Suprapubic skin (tissue), 4 donors: ENCODE measurements around the gene ESRRG. TPM values are rescaled to one million over a fixed set of nuclear protein-coding genes. Genes with fewer than 3 reads are reported as not detected.

ENCODE experiments used
- DNase-seq, 2 donors: peaks; one replicate each; pipeline ENCODE4 v3.0.0-alpha.2; 2019; ENCODE audit warnings: low spot score in 2 of 2
- H3K27ac ChIP-seq: fragments of 200-600 bp; sonication (generic); one replicate; pipeline ENCODE4 v1.5.1; 2019
- H3K27me3 ChIP-seq: fragments of 200-600 bp; sonication (generic); one replicate; pipeline ENCODE4 v1.5.1; 2019
- H3K36me3 ChIP-seq: fragments of 200-600 bp; sonication (generic); one replicate; pipeline ENCODE4 v1.5.1; 2019
- H3K4me1 ChIP-seq: fragments of 200-600 bp; sonication (generic); one replicate; pipeline ENCODE4 v1.5.1; 2019
- H3K4me3 ChIP-seq: fragments of 200-600 bp; sonication (generic); one replicate; pipeline ENCODE4 v1.5.1; 2019; ENCODE audit warnings: mild to moderate bottlenecking
- H3K9me3 ChIP-seq: fragments of 200-600 bp; sonication (generic); one replicate; pipeline ENCODE4 v1.5.1; 2019
- CTCF ChIP-seq, 2 donors: fragments of 200-600 bp in 1 of 2; fragments of 450-650 bp in 1 of 2; sonication (generic) in 1 of 2; IDR thresholded peaks; one replicate each; pipeline ENCODE4 v1.5.1; 2016 to 2019; ENCODE audit warnings: antibody characterized with exemption in 2 of 2, mild to moderate bottlenecking in 1 of 2, moderate library complexity in 1 of 2
- EP300 ChIP-seq: sonication (generic); formaldehyde crosslinking; IDR thresholded peaks from one replicate; pipeline ENCODE4 v1.6.1; 2017; ENCODE audit warnings: antibody characterized with exemption
- POLR2A ChIP-seq, 2 donors: fragments of 450-650 bp; IDR thresholded peaks; one replicate each; pipeline ENCODE4 v1.6.1; 2017; ENCODE audit warnings: antibody characterized with exemption in 2 of 2, mild to moderate bottlenecking in 2 of 2, moderate library complexity in 2 of 2
- POLR2AphosphoS5 ChIP-seq, 3 donors: sonication (generic); formaldehyde crosslinking; IDR thresholded peaks; one replicate each; pipeline ENCODE4 v1.6.1; 2017; ENCODE audit warnings: antibody characterized with exemption in 3 of 3
- WGBS: methylation state at CpG from one replicate; pipeline ENCODE4 v1.1.5; 2018; 5-methylcytosine and 5-hydroxymethylcytosine counted together
- total RNA-seq, 4 donors: library from RNA; depleted of rRNA; stranded (reverse); fragments of >200 nt; gene quantifications; one replicate each; pipeline ENCODE4 v1.1.0, GENCODE V29; 2016

The ESRRG gene
- total RNA-seq, 4 donors from 2014 or later, result 2.8 to 10.1 (median 4.6) TPM

GRCh38 chr1:216740331-216740730, 17.1 kb upstream of the ESRRG start:
- no peak for DNase-seq
- Histone ChIP-seq H3K27ac (no peak overlapping the region), H3K9me3 (no peaks in the 10 kb centered on the region), H3K4me1 (no peaks in the 10 kb centered on the region), H3K4me3 (no peak overlapping the region), H3K27me3 (no peaks in the 10 kb centered on the region), H3K36me3 (no peaks in the 10 kb centered on the region)
- no peak for TF ChIP-seq POLR2AphosphoS5 (IDR thresholded peaks at IDR 0.05)
- no peak for TF ChIP-seq EP300
- TF ChIP-seq POLR2A (IDR thresholded peaks at IDR 0.05), result no peak
- no peak for TF ChIP-seq CTCF (IDR thresholded peaks at IDR 0.05)
- 40% methylated on average over 2 of the region's 2 CpGs for WGBS

- H3K27me3 ChIP-seq, result no peaks in the 10 kb centered on the region
- H3K9me3 ChIP-seq, result no peaks in the 10 kb centered on the region
- no peaks in the 10 kb centered on the region for H3K4me1 ChIP-seq
- no peaks in the 10 kb centered on the region for H3K36me3 ChIP-seq
- H3K27ac ChIP-seq, result no peak overlapping the region
- TF ChIP-seq POLR2A (IDR thresholded peaks at IDR 0.05) (no peak), POLR2AphosphoS5 (IDR thresholded peaks at IDR 0.05) (no peak), EP300 (no peak), CTCF (IDR thresholded peaks at IDR 0.05) (no peak)
- WGBS, result 49% methylated on average over 5 of the region's 5 CpGs
- no peak for DNase-seq
- H3K4me3 ChIP-seq, result no peak overlapping the region
These were observed 16.6 kb upstream of the ESRRG start for GRCh38 chr1:216739793-216740192.

GRCh38 chr1:216732121-216732520, 8.9 kb upstream of the ESRRG start:
- H3K36me3 ChIP-seq, result no peaks in the 10 kb centered on the region
- no peak overlapping the region for H3K27ac ChIP-seq
- no peaks in the 10 kb centered on the region for H3K4me1 ChIP-seq
- H3K27me3 ChIP-seq, result peaks cover 4% of the 10 kb centered on the region
- H3K9me3 ChIP-seq, result no peaks in the 10 kb centered on the region
- no peak overlapping the region for H3K4me3 ChIP-seq
- no peak for DNase-seq
- 84% methylated on average over 4 of the region's 4 CpGs for WGBS
- TF ChIP-seq EP300 (no peak), CTCF (IDR thresholded peaks at IDR 0.05) (no peak), POLR2A (IDR thresholded peaks at IDR 0.05) (no peak), POLR2AphosphoS5 (IDR thresholded peaks at IDR 0.05) (no peak)

GRCh38 chr1:216731562-216731961, 8.3 kb upstream of the ESRRG start:
- DNase-seq, result no peak
- Histone ChIP-seq H3K4me1 (no peaks in the 10 kb centered on the region), H3K9me3 (no peaks in the 10 kb centered on the region), H3K27me3 (peaks cover 9% of the 10 kb centered on the region), H3K36me3 (no peaks in the 10 kb centered on the region), H3K4me3 (no peak overlapping the region), H3K27ac (no peak overlapping the region)
- no peak for TF ChIP-seq EP300
- 88% methylated on average over 6 of the region's 6 CpGs for WGBS

- no peak for DNase-seq
- peaks cover 20% of the 10 kb centered on the region for H3K4me1 ChIP-seq
- TF ChIP-seq CTCF (IDR thresholded peaks at IDR 0.05) (no peak), EP300 (no peak), POLR2AphosphoS5 (IDR thresholded peaks at IDR 0.05) (no peak), POLR2A (IDR thresholded peaks at IDR 0.05) (no peak)
- H3K9me3 ChIP-seq, result no peaks in the 10 kb centered on the region
- no peak overlapping the region for H3K27ac ChIP-seq
- H3K27me3 ChIP-seq, result peaks cover 33% of the 10 kb centered on the region
- H3K36me3 ChIP-seq, result no peaks in the 10 kb centered on the region
- no peak overlapping the region for H3K4me3 ChIP-seq
These were observed 3.2 kb upstream of the ESRRG start for GRCh38 chr1:216726435-216726834.

GRCh38 chr1:216722821-216723220, 408 bp downstream of the ESRRG start:
- H3K4me3 ChIP-seq, result peak overlapping the region; percentile 38
- no peaks in the 10 kb centered on the region for H3K9me3 ChIP-seq
- H3K36me3 ChIP-seq, result no peaks in the 10 kb centered on the region
- DNase-seq, result no peak
- TF ChIP-seq EP300 (no peak), POLR2A (IDR thresholded peaks at IDR 0.05) (no peak), CTCF (IDR thresholded peaks at IDR 0.05) (no peak), POLR2AphosphoS5 (IDR thresholded peaks at IDR 0.05) (no peak)
- H3K4me1 ChIP-seq, result peaks cover 20% of the 10 kb centered on the region
- H3K27ac ChIP-seq, result no peak overlapping the region
- H3K27me3 ChIP-seq, result peaks cover 38% of the 10 kb centered on the region
- WGBS, result 6% methylated on average over 6 of the region's 6 CpGs
